Right lobe of liver (tissue), 4 donors: ENCODE data around the gene TEK.

Experiments
- CTCF ChIP-seq, 4 donors: fragments of 200-600 bp in 3 of 4; fragments of 450-650 bp in 1 of 4; IDR thresholded peaks; one replicate each; pipeline versions ENCODE4 v1.5.1 to v1.8.0; 2016 to 2022; ENCODE audit warnings: antibody characterized with exemption in 4 of 4, mild to moderate bottlenecking in 2 of 4
- POLR2A ChIP-seq: fragments of 450-650 bp; IDR thresholded peaks from one replicate; pipeline ENCODE4 v1.6.1; 2017; ENCODE audit warnings: antibody characterized with exemption, mild to moderate bottlenecking
- donor health status: DM: no; HTN: no; CAD: no.
- donor health status: DM: no; HTN: no; CAD: no.
- donor health status: DM: no; HTN: yes; CAD: no.

GRCh38 chr9:27085456-27085855 is 23.6 kb upstream of the TEK start:
- TF ChIP-seq CTCF (IDR thresholded peaks at IDR 0.05) (no peak), POLR2A (no peak)
